ENCODE measurements around the gene TMTC2.

Gene TMTC2

GRCh38 chr12:82963956-82964355, 277.2 kb downstream of the TMTC2 start:
- no peak overlapping the region for H3K4me3 ChIP-seq (ENCODE audit: insufficient read length, low read depth)
- TF ChIP-seq ZNF274 (IDR thresholded peaks at IDR 0.05; ENCODE audit: low read depth, low read length) (no peak), SUZ12 (IDR thresholded peaks at IDR 0.05; ENCODE audit: extremely low read depth, insufficient read depth, insufficient read length) (no peak), YY1 (IDR thresholded peaks at IDR 0.05; ENCODE audit: insufficient read depth, insufficient read length) (no peak)
- H3K27me3 ChIP-seq (ENCODE audit: insufficient read depth, insufficient read length), result no peaks in the 10 kb centered on the region
- no peak for DNase-seq (ENCODE audit: low read depth, low spot score)
- H3K9me3 ChIP-seq (ENCODE audit: insufficient read depth, low read length), result no peaks in the 10 kb centered on the region
- H3K9ac ChIP-seq (ENCODE audit: insufficient read length, low read depth), result no peak overlapping the region
- H3K36me3 ChIP-seq (ENCODE audit: insufficient read depth, insufficient read length, low read length), result no peaks in the 10 kb centered on the region
- H3K4me1 ChIP-seq (ENCODE audit: insufficient read depth, insufficient read length), result no peaks in the 10 kb centered on the region

DNA sequence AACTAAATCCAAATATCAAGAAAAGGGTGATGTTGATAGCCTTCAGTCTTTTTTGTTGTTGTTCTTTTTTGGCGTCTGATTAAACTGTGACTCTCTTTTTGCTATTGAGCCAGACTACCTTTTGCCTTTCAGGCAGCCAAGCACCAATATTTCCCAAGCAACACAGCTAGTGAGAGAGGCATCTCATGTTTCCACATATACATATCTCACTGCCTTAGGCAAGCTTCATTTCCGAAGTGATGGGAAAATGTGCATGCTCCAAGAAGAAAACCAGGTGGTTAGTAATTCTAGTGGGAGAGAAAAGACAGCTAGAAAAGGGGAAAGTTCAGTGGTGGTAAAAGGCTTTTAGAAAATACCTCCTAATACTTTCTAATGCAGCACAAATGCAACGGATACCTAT, 277.7 kb downstream of the TMTC2 start:
- no peaks in the 10 kb centered on the region for H3K36me3 ChIP-seq (ENCODE audit: insufficient read depth, insufficient read length, low read length)
- H3K4me1 ChIP-seq (ENCODE audit: insufficient read depth, insufficient read length), result no peaks in the 10 kb centered on the region
- no peak overlapping the region for H3K9ac ChIP-seq (ENCODE audit: insufficient read length, low read depth)
- H3K4me3 ChIP-seq (ENCODE audit: insufficient read length, low read depth), result no peak overlapping the region
- DNase-seq (ENCODE audit: low read depth, low spot score), result no peak
- no peaks in the 10 kb centered on the region for H3K9me3 ChIP-seq (ENCODE audit: insufficient read depth, low read length)
- TF ChIP-seq ZNF274 (IDR thresholded peaks at IDR 0.05; ENCODE audit: low read depth, low read length) (no peak), SUZ12 (IDR thresholded peaks at IDR 0.05; ENCODE audit: extremely low read depth, insufficient read depth, insufficient read length) (no peak), YY1 (IDR thresholded peaks at IDR 0.05; ENCODE audit: insufficient read depth, insufficient read length) (no peak)
- no peaks in the 10 kb centered on the region for H3K27me3 ChIP-seq (ENCODE audit: insufficient read depth, insufficient read length)

DNA sequence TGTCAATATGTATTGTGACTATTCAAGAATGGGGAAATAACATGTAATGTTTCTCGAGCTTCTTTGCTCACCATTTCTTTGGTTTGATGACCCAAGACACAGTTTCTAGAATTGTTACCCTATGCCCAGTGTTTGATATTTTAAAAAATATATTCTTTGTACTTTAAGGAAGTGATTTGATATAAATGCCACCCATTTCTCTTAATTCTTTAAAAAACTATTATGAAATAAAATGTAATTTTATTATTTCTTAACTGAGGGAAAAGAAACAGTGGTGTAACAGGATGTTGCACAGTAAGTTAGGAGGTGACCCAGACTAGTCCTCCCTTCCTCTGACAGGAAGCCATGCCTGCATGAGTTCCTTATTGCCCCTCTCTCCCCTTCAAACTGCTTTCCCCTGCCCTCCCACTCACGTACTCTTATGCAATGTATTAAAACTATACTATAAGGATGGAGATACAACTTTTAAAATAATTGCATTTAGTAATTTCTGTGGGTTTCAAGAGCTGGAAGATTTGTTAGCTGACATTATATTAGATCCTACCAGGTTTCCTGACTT, 279.4 kb downstream of the TMTC2 start:
- TF ChIP-seq ZNF274 (IDR thresholded peaks at IDR 0.05; ENCODE audit: low read depth, low read length) (no peak), SUZ12 (IDR thresholded peaks at IDR 0.05; ENCODE audit: extremely low read depth, insufficient read depth, insufficient read length) (no peak), YY1 (IDR thresholded peaks at IDR 0.05; ENCODE audit: insufficient read depth, insufficient read length) (no peak)
- H3K36me3 ChIP-seq (ENCODE audit: insufficient read depth, insufficient read length, low read length), result no peaks in the 10 kb centered on the region
- H3K4me3 ChIP-seq (ENCODE audit: insufficient read length, low read depth), result no peak overlapping the region
- H3K9me3 ChIP-seq (ENCODE audit: insufficient read depth, low read length), result no peaks in the 10 kb centered on the region
- H3K4me1 ChIP-seq (ENCODE audit: insufficient read depth, insufficient read length), result no peaks in the 10 kb centered on the region
- no peaks in the 10 kb centered on the region for H3K27me3 ChIP-seq (ENCODE audit: insufficient read depth, insufficient read length)
- H3K9ac ChIP-seq (ENCODE audit: insufficient read length, low read depth), result no peak overlapping the region
- no peak for DNase-seq (ENCODE audit: low read depth, low spot score)

DNA sequence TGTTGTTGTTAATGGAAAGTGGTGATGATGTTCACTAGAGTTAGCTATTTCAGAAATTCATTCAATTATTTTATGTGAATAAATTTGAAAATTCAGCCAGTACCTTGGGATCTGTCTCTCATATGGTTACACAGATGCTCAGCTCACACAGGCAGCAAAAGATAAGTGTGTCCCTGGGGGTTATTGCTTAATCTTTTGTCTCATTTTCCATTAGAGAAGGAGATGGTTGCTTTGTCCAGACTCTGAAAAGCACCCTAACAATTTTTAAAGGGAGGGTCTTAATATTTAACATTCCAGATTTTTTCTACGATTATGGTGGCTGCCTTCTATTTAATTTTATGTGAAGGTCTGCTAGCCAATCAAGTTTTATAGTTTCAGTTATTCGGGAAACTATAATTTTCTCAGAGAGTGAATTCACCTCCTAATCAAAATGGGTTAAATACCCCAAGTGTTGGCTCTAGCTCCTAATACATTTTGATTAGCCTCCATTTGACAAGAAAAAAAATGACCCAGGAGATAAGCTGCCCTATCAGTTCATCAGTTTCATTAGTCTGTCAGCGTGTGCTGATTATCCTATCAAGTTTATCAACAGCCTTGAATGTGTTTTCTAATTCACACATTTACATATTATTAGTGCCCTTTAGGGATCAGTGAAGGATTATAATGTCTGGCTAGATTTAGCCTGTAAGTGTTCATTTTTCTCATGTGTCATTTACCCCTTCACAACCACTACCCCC, 282.1 kb downstream of the TMTC2 start:
- Histone ChIP-seq H3K27me3 (ENCODE audit: insufficient read depth, insufficient read length) (no peaks in the 10 kb centered on the region), H3K4me3 (ENCODE audit: insufficient read length, low read depth) (no peak overlapping the region), H3K9ac (ENCODE audit: insufficient read length, low read depth) (no peak overlapping the region), H3K9me3 (ENCODE audit: insufficient read depth, low read length) (no peaks in the 10 kb centered on the region), H3K36me3 (ENCODE audit: insufficient read depth, insufficient read length, low read length) (no peaks in the 10 kb centered on the region), H3K4me1 (ENCODE audit: insufficient read depth, insufficient read length) (no peaks in the 10 kb centered on the region)
- TF ChIP-seq ZNF274 (IDR thresholded peaks at IDR 0.05; ENCODE audit: low read depth, low read length) (no peak), SUZ12 (IDR thresholded peaks at IDR 0.05; ENCODE audit: extremely low read depth, insufficient read depth, insufficient read length) (no peak), YY1 (IDR thresholded peaks at IDR 0.05; ENCODE audit: insufficient read depth, insufficient read length) (no peak)
- no peak for DNase-seq (ENCODE audit: low read depth, low spot score)

DNA sequence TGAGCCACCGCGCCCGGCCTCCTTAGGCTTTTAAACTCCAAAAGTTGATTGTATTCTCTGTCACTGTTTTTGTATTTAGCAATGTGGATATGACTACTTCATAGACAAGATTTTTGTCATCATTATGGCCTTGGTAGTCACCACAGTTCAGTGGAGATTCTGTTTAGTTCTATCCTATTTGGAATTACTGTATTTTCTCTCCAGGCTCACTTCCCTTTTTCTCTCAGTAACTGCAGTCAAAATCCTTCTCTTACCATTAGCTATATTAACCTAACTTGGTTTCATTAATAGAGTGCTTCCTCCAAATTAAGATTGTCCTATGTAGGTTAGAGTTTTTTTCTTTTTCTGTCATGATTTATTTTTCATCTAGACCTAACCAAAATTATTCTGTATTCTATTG, 283.9 kb downstream of the TMTC2 start:
- no peaks in the 10 kb centered on the region for H3K4me1 ChIP-seq (ENCODE audit: insufficient read depth, insufficient read length)
- DNase-seq (ENCODE audit: low read depth, low spot score), result no peak
- H3K36me3 ChIP-seq (ENCODE audit: insufficient read depth, insufficient read length, low read length), result no peaks in the 10 kb centered on the region
- H3K9me3 ChIP-seq (ENCODE audit: insufficient read depth, low read length), result no peaks in the 10 kb centered on the region
- TF ChIP-seq SUZ12 (IDR thresholded peaks at IDR 0.05; ENCODE audit: extremely low read depth, insufficient read depth, insufficient read length), result no peak
- no peak for TF ChIP-seq YY1 (IDR thresholded peaks at IDR 0.05; ENCODE audit: insufficient read depth, insufficient read length)
- TF ChIP-seq ZNF274 (IDR thresholded peaks at IDR 0.05; ENCODE audit: low read depth, low read length), result no peak
- H3K4me3 ChIP-seq (ENCODE audit: insufficient read length, low read depth), result no peak overlapping the region
- H3K27me3 ChIP-seq (ENCODE audit: insufficient read depth, insufficient read length), result no peaks in the 10 kb centered on the region
- H3K9ac ChIP-seq (ENCODE audit: insufficient read length, low read depth), result no peak overlapping the region

DNA sequence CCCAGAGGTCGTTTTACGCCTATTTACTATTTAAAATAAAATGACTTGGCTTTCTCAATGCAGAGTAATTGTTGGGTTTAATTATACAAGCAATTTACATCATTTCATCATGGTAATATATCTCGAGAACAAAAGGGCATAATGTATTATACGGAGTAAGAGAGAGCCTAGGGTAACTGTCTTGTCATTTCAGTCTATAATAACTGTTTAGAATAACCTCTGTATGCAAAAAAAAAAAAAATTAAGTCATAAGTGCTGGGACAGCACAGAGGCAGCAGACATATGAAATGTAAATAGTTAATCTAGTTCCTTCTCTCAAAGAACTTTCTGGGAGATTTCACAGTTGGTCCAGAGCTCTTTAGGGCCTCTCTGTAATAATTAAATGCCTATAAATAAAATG, 284.9 kb downstream of the TMTC2 start:
- TF ChIP-seq YY1 (IDR thresholded peaks at IDR 0.05; ENCODE audit: insufficient read depth, insufficient read length), result no peak
- TF ChIP-seq SUZ12 (IDR thresholded peaks at IDR 0.05; ENCODE audit: extremely low read depth, insufficient read depth, insufficient read length), result no peak
- TF ChIP-seq ZNF274 (IDR thresholded peaks at IDR 0.05; ENCODE audit: low read depth, low read length), result no peak
- DNase-seq (ENCODE audit: low read depth, low spot score), result no peak
- no peaks in the 10 kb centered on the region for H3K27me3 ChIP-seq (ENCODE audit: insufficient read depth, insufficient read length)
- no peak overlapping the region for H3K9ac ChIP-seq (ENCODE audit: insufficient read length, low read depth)
- no peaks in the 10 kb centered on the region for H3K9me3 ChIP-seq (ENCODE audit: insufficient read depth, low read length)
- H3K4me1 ChIP-seq (ENCODE audit: insufficient read depth, insufficient read length), result no peaks in the 10 kb centered on the region
- no peak overlapping the region for H3K4me3 ChIP-seq (ENCODE audit: insufficient read length, low read depth)
- no peaks in the 10 kb centered on the region for H3K36me3 ChIP-seq (ENCODE audit: insufficient read depth, insufficient read length, low read length)

- Histone ChIP-seq H3K27me3 (ENCODE audit: insufficient read depth, insufficient read length) (no peaks in the 10 kb centered on the region), H3K9me3 (ENCODE audit: insufficient read depth, low read length) (no peaks in the 10 kb centered on the region), H3K4me3 (ENCODE audit: insufficient read length, low read depth) (no peak overlapping the region), H3K4me1 (ENCODE audit: insufficient read depth, insufficient read length) (no peaks in the 10 kb centered on the region), H3K9ac (ENCODE audit: insufficient read length, low read depth) (no peak overlapping the region), H3K36me3 (ENCODE audit: insufficient read depth, insufficient read length, low read length) (no peaks in the 10 kb centered on the region)
- DNase-seq (ENCODE audit: low read depth, low spot score), result no peak
- TF ChIP-seq ZNF274 (IDR thresholded peaks at IDR 0.05; ENCODE audit: low read depth, low read length), result no peak
- no peak for TF ChIP-seq SUZ12 (IDR thresholded peaks at IDR 0.05; ENCODE audit: extremely low read depth, insufficient read depth, insufficient read length)
- no peak for TF ChIP-seq YY1 (IDR thresholded peaks at IDR 0.05; ENCODE audit: insufficient read depth, insufficient read length)
These were observed 285.9 kb downstream of the TMTC2 start for GRCh38 chr12:82972624-82973023.
